ENCODE results near the gene LRRC17.

GRCh38 chr7:102889851-102890250, 22.9 kb upstream of the LRRC17 start:
- TF ChIP-seq EZH2phosphoT487 (IDR thresholded peaks at IDR 0.05; ENCODE audit: insufficient read depth, low read depth) (no peak), EZH2 (IDR thresholded peaks at IDR 0.05; ENCODE audit: insufficient read depth, poor library complexity, severe bottlenecking) (no peak)

All from GM23248 (cell line).